Spleen (tissue), 11 donors: ENCODE measurements around the gene CABLES2. TPM values are rescaled to one million over a fixed set of nuclear protein-coding genes. Genes with fewer than 3 reads are reported as not detected.

Experiments used
- DNase-seq: peaks from one replicate; pipeline ENCODE4 v3.0.0-alpha.2; 2020
- H3K27ac ChIP-seq, 8 donors: fragments of 200-600 bp; sonication (generic) in 7 of 8; 1 replicate in 4 of 8; 2 replicates in 4 of 8; pipeline versions ENCODE4 v1.5.0 to v1.8.0; 2016 to 2021; ENCODE audit warnings: inconsistent platforms in 4 of 8, mild to moderate bottlenecking in 4 of 8, moderate library complexity in 1 of 8
- H3K27me3 ChIP-seq, 7 donors: fragments of 200-600 bp; sonication (generic) in 6 of 7; replicated peaks in 1 of 7; 1 replicate in 4 of 7; 2 replicates in 3 of 7; pipeline versions ENCODE4 v1.5.0 to v1.8.0; 2016 to 2021; ENCODE audit warnings: inconsistent platforms in 3 of 7, mild to moderate bottlenecking in 1 of 7
- H3K36me3 ChIP-seq, 6 donors: fragments of 200-600 bp; sonication (generic) in 5 of 6; 1 replicate in 4 of 6; 2 replicates in 2 of 6; pipeline versions ENCODE4 v1.5.0 to v1.8.0; 2016 to 2021; ENCODE audit warnings: inconsistent platforms in 2 of 6
- H3K4me1 ChIP-seq, 6 donors: fragments of 200-600 bp; sonication (generic) in 5 of 6; 1 replicate in 3 of 6; 2 replicates in 3 of 6; pipeline versions ENCODE4 v1.5.0 to v1.8.0; 2016 to 2021; ENCODE audit warnings: inconsistent platforms in 3 of 6
- H3K4me3 ChIP-seq, 8 donors: fragments of 200-600 bp; sonication (generic) in 7 of 8; 1 replicate in 4 of 8; 2 replicates in 4 of 8; pipeline versions ENCODE4 v1.5.0 to v1.8.0; 2016 to 2021; ENCODE audit warnings: inconsistent platforms in 4 of 8, mild to moderate bottlenecking in 4 of 8, moderate library complexity in 2 of 8
- H3K9me3 ChIP-seq, 8 donors: fragments of 200-600 bp; sonication (generic) in 7 of 8; 1 replicate in 4 of 8; 2 replicates in 4 of 8; pipeline versions ENCODE4 v1.5.0 to v1.8.0; 2016 to 2021; ENCODE audit warnings: inconsistent platforms in 4 of 8
- POLR2A ChIP-seq, 3 donors: fragments of 450-650 bp; IDR thresholded peaks; one replicate each; pipeline ENCODE4 v1.5.1; 2017; ENCODE audit warnings: antibody characterized with exemption in 3 of 3, mild to moderate bottlenecking in 1 of 3
- POLR2AphosphoS5 ChIP-seq, 3 donors: sonication (generic); formaldehyde crosslinking; IDR thresholded peaks; one replicate each; pipeline ENCODE4 v1.5.1; 2017; ENCODE audit warnings: antibody characterized with exemption in 3 of 3
- WGBS, 5 donors: extraction: QIAGEN DNeasy Blood & Tissue Kit in 3 of 5; methylation state at CpG; one replicate each; pipeline versions ENCODE4 v1.1.5 to v1.1.7; 2013 to 2018; 5-methylcytosine and 5-hydroxymethylcytosine counted together
- intact Hi-C: fragments of 100-400 bp; cut with DNase I; formaldehyde crosslinking; loops from one replicate; pipeline ENCODE4 v1.15.0; 2023; ENCODE audit warnings: low total_unique reads
- polyA plus RNA-seq, 3 donors: library from polyadenylated mRNA; stranded (reverse); fragments of 200-250 nt; gene quantifications; one replicate each; pipeline ENCODE4 v1.2.1, GENCODE V29; 2013
- total RNA-seq, 7 donors: library from RNA; depleted of rRNA in 3 of 7; stranded (reverse); fragments of >200 nt in 3 of 7; fragmentation: NEBNext Ultra II Directional in 4 of 7; extraction: Animal tissue kit (Norgen Biotek cat#: 25700) in 4 of 7; gene quantifications; one replicate each; pipeline versions ENCODE4 v1.1.0 to v1.2.1, GENCODE V29; 2016 to 2021
- TF ChIP-seq, protein P1 (sequence below), 11 experiments: fragments of 200-600 bp in 7 of 11; fragments of 450-650 bp in 4 of 11; sonication (generic) in 4 of 11; IDR thresholded peaks in 8 of 11; conservative IDR thresholded peaks in 3 of 11; 1 replicate in 7 of 11; 2 replicates in 4 of 11; pipeline versions ENCODE4 v1.4.0 to v1.8.0; 2016 to 2021; ENCODE audit warnings: antibody characterized with exemption in 11 of 11, inconsistent platforms in 4 of 11, mild to moderate bottlenecking in 1 of 11
- donor health status: healthy with polysubstance abuse.
- donor health status: DM: no; HTN: no; CAD: no; lungs with moderate emphysema.
- donor health status: DM: no; HTN: no; CAD: no.
- donor health status: Bipolar disorder and iron deficiency.
- donor health status: healthy.
- donor health status: DM: no; HTN: no; CAD: no.
- donor health status: DM: yes; HTN: yes; CAD: no.

CABLES2 gene
- total and polyA plus RNA-seq, 10 donors, result 2.0 to 5.9 (median 4.0) TPM

DNA sequence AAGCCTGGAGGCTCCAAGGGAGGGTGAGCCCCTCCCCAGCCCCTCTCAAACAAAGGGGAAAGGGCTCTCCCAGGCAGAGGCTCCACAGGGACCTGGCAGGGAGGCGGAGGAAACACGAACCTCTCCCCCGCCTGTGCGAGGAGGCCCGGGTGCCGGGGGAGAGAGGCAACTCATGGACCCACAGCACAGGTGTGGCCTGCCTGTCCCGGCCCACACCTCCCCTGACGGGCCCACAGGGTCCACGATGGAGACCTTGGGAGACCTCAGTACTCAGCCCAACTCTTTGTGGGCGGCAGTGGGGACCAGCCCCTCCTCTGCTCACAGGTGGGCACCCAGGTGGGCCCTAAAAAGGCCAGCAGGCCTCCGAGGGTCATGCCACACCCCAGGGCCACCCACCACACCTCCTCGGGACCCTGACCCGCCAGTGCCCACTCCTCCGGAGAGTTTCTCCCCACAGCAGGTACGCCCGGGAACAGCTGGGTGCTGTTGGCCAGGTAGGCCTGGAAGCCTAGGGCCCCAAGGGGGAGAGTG lies 52.2 kb downstream of the CABLES2 start:
- Histone ChIP-seq H3K27me3 (peaks cover 0 to 6% (median 0%) of the 10 kb centered on the region in 7 donors), H3K4me1 (peaks cover 26 to 68% (median 47%) of the 10 kb centered on the region in 6 donors), H3K27ac (peak overlapping the region in 5 of 8 donors; percentile 76 to 87 (median 83)), H3K36me3 (peaks cover 0 to 35% (median 10%) of the 10 kb centered on the region in 6 donors), H3K4me3 (no peak overlapping the region), H3K9me3 (no peaks in the 10 kb centered on the region)
- no peak for DNase-seq
- TF ChIP-seq POLR2AphosphoS5 (IDR thresholded peaks at IDR 0.05), result no peak
- TF ChIP-seq POLR2A (IDR thresholded peaks at IDR 0.05), result no peak
- TF ChIP-seq, protein P1, sequence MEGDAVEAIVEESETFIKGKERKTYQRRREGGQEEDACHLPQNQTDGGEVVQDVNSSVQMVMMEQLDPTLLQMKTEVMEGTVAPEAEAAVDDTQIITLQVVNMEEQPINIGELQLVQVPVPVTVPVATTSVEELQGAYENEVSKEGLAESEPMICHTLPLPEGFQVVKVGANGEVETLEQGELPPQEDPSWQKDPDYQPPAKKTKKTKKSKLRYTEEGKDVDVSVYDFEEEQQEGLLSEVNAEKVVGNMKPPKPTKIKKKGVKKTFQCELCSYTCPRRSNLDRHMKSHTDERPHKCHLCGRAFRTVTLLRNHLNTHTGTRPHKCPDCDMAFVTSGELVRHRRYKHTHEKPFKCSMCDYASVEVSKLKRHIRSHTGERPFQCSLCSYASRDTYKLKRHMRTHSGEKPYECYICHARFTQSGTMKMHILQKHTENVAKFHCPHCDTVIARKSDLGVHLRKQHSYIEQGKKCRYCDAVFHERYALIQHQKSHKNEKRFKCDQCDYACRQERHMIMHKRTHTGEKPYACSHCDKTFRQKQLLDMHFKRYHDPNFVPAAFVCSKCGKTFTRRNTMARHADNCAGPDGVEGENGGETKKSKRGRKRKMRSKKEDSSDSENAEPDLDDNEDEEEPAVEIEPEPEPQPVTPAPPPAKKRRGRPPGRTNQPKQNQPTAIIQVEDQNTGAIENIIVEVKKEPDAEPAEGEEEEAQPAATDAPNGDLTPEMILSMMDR (IDR thresholded peaks at IDR 0.05 in 8 of 11, conservative IDR thresholded peaks at IDR 0.05 in 3 of 11), result no peak
- intact Hi-C loops, result no loop called here
- 70 to 83% (median 80%) methylated on average over 2 to 16 of the region's 16 CpGs for WGBS, 5 donors

DNA sequence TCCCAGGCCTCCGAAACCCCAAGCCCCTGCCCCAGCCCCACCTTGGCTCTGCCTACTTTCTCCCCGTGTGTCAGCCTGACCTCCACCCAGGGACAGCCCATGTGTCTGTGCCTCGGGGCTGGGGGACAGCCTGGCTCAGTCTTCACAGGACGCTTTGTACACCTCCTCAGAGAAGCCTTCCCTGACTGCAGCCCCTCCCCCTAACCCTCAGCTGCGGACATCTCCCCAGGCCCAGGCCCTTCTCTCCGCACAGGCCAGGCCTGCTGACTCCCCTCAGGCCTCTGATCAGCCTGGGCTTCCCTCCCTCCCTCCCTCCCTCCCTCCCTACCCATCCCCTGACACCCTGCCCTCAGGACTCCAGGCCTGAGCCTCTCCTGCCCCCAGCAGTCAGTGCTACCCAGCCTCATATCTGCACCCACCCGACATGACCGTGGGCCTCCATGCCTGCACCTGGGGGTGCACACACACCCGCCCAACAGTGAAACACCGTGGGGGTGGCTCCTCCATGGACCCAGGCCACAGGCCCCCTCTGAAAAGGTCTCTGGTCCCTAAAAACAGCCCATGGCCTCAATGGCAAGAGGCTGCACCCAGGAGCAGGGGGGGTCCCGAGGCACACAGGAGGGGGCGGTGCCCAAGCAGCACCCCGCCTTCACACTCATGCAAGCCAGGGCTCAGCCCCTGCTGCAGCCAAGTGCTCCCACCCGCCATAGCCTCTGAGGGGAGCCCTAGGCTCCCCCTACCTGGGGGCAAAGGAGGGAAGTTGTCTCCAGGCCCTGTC lies 52.9 kb downstream of the CABLES2 start:
- TF ChIP-seq, protein P1 (IDR thresholded peaks at IDR 0.05 in 8 of 11, conservative IDR thresholded peaks at IDR 0.05 in 3 of 11), result no peak
- TF ChIP-seq POLR2A (IDR thresholded peaks at IDR 0.05), result no peak
- TF ChIP-seq POLR2AphosphoS5 (IDR thresholded peaks at IDR 0.05), result no peak

DNA sequence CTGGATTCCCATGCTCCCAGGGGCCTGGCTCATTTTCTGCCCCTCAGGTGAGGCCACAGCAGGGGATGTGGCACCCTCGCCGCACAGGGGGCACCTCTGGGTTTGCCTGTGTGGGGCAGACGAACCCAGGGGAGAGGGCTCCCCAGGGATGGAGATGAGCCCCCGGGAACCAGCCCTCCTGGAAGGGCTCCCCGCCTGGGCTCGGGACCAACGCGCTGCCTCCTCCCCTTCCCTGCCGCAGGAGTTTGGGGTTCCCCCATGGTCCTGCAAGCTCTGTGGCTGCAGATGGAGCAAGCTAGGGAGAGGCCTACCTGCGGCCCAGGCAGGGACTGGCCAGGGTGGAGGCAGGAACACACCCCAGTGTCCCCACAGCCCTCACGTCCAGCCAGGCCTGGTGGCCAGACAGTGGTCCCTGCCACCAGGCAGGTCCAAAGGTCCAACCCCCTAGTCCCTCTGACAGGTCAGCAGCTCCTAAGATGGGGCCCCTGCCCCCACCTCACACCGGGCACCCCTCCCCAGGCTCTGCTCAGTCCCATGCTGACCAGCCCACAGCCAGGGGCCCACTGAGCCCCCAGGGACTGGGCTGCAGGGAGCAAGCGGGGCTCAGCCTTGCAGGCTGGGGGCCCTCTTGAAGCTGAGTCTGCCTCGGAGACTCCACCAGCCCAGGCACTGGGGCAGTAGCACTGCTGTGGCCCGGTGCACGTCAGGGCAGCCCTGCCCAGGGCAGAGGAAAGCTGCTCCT lies 53.6 kb downstream of the CABLES2 start:
- WGBS, 5 donors, result 86 to 94% (median 91%) methylated on average over 2 to 16 of the region's 16 CpGs
- no peak overlapping the region for H3K4me3 ChIP-seq
- H3K9me3 ChIP-seq, result peaks cover 0 to 8% (median 4%) of the 10 kb centered on the region in 8 donors
- TF ChIP-seq, protein P1 (IDR thresholded peaks at IDR 0.05 in 8 of 11, conservative IDR thresholded peaks at IDR 0.05 in 3 of 11), result no peak
- no peak for TF ChIP-seq POLR2A (IDR thresholded peaks at IDR 0.05)
- no peak for TF ChIP-seq POLR2AphosphoS5 (IDR thresholded peaks at IDR 0.05)
- peaks cover 0 to 45% (median 10%) of the 10 kb centered on the region in 6 donors for H3K36me3 ChIP-seq
- H3K27ac ChIP-seq, result peak overlapping the region in 2 of 8 donors; percentile 11 to 30
- intact Hi-C loops, result no loop called here
- no peak for DNase-seq
- peaks cover 23 to 54% (median 35%) of the 10 kb centered on the region in 6 donors for H3K4me1 ChIP-seq
- peaks cover 0 to 6% (median 0%) of the 10 kb centered on the region in 7 donors for H3K27me3 ChIP-seq

More for the DNA sequence above, 52.9 kb downstream of the CABLES2 start:
- Histone ChIP-seq H3K4me1 (peaks cover 26 to 61% (median 42%) of the 10 kb centered on the region in 6 donors), H3K27me3 (peaks cover 0 to 6% (median 0%) of the 10 kb centered on the region in 7 donors), H3K4me3 (no peak overlapping the region), H3K36me3 (peaks cover 0 to 37% (median 10%) of the 10 kb centered on the region in 6 donors), H3K9me3 (peaks cover 0 to under 1% (median 0%) of the 10 kb centered on the region in 8 donors), H3K27ac (peak overlapping the region in 3 of 8 donors; percentile 30 to 82 (median 76))
- DNase-seq, result no peak
- 84 to 90% (median 88%) methylated on average over 9 to 14 of the region's 14 CpGs for WGBS, 5 donors
- intact Hi-C loops, result no loop called here
